ENCODE measurements around the gene NPR3.

GRCh38 chr5:32805971-32806638 lies 95.0 kb downstream of the NPR3 start:
- TF ChIP-seq POLR2A (IDR thresholded peaks at IDR 0.05) (no peak), CTCF (IDR thresholded peaks at IDR 0.05) (no peak)
